ENCODE measurements around the gene EPC1.
"Not testable (repeated sequence)": the region's sequence is repeated elsewhere in the genome, so short reads cannot be mapped to it uniquely, and the experiment has no call there.

The EPC1 gene

DNA sequence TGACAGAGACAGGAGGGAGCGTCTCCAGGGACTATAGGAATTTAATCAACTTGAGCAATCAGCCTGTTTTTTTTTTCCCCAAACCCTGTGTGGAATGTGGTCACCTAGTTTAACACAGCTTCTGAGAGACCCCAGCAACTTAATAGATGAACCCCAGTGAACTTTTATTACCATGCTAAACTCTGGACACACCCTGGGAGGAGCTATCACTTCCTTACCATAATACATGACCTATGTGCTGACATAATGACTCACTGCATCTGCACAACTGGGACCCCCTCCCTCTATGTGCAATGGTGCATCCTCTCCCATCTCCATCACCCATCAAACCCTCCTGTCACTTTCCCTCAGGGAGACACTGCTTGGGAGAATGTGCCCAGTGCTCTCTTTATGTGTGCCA, 83.7 kb downstream of the EPC1 start:
- DNase-seq, result no peak
- TF ChIP-seq GATA1 (IDR thresholded peaks at IDR 0.05; ENCODE audit: low read depth, low read length), result no peak
- TF ChIP-seq POLR2A (IDR thresholded peaks at IDR 0.05; ENCODE audit: low read length), result no peak

DNA sequence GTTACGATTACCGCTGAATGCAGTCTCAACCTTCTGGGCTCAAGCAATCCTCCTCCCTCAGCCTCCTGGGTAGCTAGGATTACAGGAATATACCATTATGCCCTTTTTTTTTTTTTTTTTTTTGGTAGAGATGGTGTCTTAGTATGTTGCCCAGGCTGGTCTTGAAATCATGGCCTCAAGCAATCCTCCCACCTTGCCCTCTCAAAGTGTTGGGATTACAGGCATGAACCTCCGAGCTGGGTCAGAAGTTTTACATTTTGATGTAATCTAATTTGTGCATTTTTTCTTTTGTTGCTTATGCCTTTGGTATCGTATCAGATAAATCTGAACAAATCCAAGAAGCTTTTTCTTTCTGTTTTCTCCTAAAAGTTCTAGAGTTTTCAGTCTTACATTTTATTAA, 87.4 kb downstream of the EPC1 start:
- no peak for TF ChIP-seq GATA1 (IDR thresholded peaks at IDR 0.05; ENCODE audit: low read depth, low read length)
- no peak for TF ChIP-seq POLR2A (IDR thresholded peaks at IDR 0.05; ENCODE audit: low read length)
- no peak for DNase-seq

DNA sequence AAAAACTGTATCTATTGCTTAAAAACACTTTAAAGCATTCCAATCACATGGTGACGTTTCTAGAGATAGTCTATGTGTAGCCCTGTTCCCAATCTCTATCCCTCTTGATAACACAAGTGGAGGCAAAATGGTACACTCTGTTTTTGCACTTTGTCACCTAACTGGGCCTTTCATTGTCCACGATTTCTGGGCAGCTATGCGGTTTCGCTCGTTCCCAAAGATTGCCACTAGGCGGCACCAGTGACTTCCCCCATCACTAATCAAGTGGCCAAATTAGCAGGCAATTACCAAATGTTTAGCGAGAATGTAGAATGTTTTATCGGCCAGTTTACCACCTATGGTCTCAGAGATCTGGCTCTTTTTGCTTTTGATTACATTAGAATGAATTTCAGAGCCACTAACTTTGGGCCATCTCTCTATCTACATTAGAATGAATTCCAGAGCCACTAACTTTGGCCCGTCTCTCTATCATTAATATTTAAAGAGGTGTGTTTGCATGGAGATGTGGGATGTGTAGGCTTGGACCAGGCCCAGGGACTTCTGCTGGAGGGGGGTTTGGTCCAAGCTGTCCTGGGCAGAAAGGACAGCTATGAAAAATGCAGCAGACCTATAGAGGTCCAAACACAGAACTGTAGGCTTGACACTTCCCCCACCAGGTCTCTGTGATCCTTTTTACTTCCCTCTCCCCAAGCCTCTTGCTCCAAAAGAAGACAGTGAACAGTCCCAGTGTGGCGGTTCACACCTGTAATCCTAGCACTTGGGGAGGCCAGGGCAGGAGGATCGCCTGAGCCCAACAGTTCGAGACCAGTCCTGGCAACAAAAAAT, 90.1 kb downstream of the EPC1 start:
- no peak for TF ChIP-seq POLR2A (IDR thresholded peaks at IDR 0.05; ENCODE audit: low read length)
- TF ChIP-seq GATA1 (IDR thresholded peaks at IDR 0.05; ENCODE audit: low read depth, low read length), result no peak
- DNase-seq, result peak; percentile 76 to 87

DNA sequence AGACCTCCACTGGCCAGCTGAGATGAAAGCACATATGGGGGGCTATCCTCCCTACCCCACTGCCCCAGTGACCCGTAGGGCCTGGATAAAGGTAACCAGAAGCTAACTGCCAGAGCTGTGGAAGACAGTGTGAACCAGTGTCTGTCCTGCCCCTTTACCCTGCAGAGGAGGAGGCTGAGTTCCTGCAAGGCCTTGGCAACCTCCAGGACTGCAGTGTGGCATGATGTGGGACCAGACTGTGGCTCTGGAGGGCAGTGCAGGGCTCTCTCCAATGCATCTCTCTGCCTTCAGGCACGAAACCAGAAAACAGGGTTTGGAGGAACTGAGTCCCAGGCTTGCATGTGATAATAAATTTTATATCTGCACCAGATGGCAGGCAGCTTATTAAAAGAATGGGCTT, 93.1 kb downstream of the EPC1 start:
- DNase-seq, result no peak
- no peak for TF ChIP-seq GATA1 (IDR thresholded peaks at IDR 0.05; ENCODE audit: low read depth, low read length)
- no peak for TF ChIP-seq POLR2A (IDR thresholded peaks at IDR 0.05; ENCODE audit: low read length)

DNA sequence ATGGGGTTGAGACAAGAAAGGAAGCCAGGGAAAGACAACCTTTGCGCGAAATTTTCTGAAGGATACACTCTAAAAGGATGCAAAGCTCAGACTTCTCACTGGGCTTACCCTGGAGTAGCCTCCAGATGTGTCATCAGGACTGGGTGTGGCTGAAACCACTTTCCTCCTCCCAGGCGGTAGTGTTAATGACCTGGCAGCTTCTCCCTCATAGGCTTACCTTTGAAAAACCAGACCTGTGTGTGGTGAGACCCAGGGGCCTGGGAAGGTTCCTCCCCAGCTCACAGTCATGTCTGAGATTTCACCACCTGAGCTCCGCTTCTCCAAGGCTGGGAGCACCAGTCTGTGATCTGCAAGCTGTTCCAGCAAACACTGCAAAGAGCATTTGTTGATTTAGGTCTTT, 93.7 kb downstream of the EPC1 start:
- peak; percentile 21 to 58 for DNase-seq
- TF ChIP-seq GATA1 (IDR thresholded peaks at IDR 0.05; ENCODE audit: low read depth, low read length) (no peak), POLR2A (IDR thresholded peaks at IDR 0.05; ENCODE audit: low read length) (no peak)

DNA sequence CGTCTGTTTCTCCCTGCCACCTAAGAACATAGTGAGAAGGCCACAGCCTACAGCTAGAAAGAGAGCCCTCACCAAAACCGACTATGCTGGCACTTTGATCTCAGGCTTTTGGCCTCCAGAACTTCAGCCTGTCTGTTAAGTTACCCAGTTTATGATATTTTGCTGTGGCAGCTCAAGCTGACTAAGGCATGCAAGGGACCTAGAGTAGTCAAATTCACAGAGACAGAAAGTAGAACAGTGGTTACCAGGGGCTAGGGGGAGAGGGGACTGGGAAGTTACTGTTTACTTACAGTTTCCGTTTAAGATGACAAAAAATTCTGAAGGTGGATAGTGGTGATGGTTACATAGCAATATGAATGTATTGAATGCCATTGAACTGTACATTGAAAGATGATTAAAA, 96.5 kb downstream of the EPC1 start:
- DNase-seq, result not testable (repeated sequence)

DNA sequence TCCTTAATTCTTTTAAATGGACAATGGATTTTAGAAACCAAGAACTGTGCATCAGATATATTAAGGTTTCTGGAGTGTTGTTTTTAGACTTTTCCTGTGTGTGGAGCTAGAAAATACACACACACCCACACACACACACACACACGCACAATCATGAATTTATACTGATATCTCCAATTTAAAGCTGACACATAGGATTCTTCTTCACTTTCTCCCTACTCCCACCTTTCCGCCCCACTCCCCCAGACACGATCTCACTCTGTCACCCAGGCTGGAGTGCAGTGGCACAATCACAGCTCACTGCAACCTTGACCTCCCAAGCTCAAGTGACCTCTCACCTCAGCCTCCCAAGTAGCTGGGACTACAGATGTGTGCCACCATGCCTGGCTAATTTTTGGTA, 100.3 kb downstream of the EPC1 start:
- TF ChIP-seq POLR2A (IDR thresholded peaks at IDR 0.05; ENCODE audit: low read length) (no peak), GATA1 (IDR thresholded peaks at IDR 0.05; ENCODE audit: low read depth, low read length) (no peak)
- no peak for DNase-seq

DNA sequence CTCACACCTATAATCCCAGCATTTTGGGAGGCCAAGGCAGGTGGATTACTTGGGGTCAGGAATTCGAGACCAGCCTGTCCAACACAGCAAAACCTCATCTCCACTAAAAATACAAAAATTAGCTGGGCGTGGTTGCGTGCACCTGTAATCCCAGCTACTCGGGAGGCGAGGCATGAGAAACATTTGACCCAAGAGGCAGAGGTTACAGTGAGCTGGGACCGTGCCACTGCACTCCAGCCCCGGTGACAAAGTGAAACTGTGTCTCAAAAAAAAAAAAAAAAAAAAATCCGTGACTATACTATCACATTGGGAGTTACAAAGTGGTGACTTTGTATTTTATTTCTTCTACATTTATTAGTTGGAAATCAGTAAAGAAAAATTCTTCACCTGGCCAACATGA, 101.2 kb downstream of the EPC1 start:
- DNase-seq, result no peak
- TF ChIP-seq POLR2A (IDR thresholded peaks at IDR 0.05; ENCODE audit: low read length) (no peak), GATA1 (IDR thresholded peaks at IDR 0.05; ENCODE audit: low read depth, low read length) (no peak)

DNA sequence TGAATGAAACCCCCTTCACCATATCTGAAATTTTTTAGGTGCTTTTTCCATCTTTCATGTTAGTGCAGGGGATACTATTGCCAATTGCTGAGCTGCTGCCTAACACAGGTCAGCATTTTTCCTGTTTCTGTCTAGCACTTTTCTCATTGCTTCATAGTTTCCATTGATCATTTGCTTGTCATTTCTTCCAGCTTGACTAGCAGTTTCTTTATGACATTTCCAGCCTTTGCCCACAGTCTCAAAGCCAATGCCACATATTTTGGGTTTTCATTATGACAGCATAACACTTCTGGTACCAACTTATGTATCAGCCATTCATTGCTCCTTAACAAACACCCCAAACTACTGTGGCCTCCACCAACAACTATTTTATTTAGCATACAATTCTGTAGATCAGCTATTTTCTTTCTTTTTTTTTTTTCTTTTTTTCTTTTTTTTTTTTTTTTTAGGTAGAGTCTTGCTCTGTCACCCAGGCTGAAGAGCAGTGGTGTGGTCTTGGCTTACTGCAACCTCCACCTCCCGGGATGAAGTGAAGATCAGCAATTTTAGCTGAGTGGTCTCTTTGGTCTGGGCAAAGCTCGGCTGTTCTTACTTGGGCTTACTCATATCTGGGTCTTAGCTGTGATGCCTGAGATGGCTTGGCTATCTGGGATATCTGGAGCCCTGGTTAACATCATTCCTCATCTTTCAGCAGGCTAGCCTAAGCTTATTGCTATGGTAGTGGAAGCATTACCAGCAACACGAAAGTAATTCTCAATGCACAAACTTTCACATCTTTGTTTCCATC, 102.3 kb downstream of the EPC1 start:
- TF ChIP-seq GATA1 (IDR thresholded peaks at IDR 0.05; ENCODE audit: low read depth, low read length), result no peak
- TF ChIP-seq POLR2A (IDR thresholded peaks at IDR 0.05; ENCODE audit: low read length), result no peak
- DNase-seq, result no peak

DNA sequence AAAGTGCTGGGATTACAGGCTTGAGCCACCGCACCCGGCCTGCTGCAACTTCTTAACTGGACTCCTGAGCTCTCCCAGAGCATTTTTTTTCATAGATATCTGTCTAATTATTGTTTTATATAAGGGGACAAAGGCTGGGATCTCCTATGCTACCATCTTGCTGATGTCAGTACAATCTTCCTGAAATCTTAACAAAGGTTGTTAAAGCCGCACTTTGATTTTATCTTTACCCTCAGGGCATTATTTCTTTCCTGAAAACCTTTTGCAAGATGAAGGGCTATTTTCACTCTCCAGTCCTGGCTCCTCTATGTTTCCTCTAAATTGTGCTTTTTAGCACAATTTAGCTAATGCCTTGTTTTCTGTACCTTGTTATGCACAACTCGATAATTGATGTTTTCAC, 102.9 kb downstream of the EPC1 start:
- TF ChIP-seq GATA1 (IDR thresholded peaks at IDR 0.05; ENCODE audit: low read depth, low read length) (no peak), POLR2A (IDR thresholded peaks at IDR 0.05; ENCODE audit: low read length) (no peak)
- DNase-seq, result no peak

DNA sequence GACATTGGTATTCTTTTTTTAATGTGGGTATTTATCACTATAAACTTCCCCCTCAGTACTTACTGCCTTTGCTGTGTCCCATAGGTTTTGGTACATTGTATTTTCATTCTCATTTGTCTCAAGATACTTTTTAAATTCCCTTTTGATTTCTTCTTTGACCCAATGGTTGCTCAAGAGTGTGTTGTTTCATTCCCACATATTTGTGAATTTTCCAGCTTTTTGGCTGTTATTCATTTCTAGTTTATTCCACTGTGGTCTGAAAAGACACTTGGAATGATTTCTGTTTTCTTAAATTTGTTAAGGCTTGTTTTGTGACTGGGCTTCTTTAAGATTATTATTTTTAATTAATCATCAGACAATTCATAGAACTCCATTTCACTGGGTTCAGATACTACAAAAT, 105.0 kb downstream of the EPC1 start:
- no peak for DNase-seq
- TF ChIP-seq GATA1 (IDR thresholded peaks at IDR 0.05; ENCODE audit: low read depth, low read length), result no peak
- no peak for TF ChIP-seq POLR2A (IDR thresholded peaks at IDR 0.05; ENCODE audit: low read length)

DNA sequence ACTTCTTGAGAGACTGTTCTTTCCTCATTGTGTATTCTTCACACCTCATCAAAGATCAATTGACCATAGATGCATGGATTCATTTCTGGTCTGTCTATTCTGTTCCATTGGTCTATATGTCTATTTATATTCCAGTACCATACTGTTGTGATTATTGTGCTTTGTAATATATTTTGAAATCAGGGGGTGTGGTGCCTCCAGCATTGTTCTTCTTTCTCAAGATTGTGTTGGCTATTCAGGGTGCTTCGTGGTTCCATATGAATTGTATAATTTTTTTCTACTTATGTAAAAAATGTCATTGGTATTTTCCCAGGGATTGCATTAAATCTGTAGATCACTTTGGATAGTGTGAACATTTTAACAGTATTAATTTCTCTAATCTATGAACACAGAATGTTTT, 106.5 kb downstream of the EPC1 start:
- no peak for TF ChIP-seq GATA1 (IDR thresholded peaks at IDR 0.05; ENCODE audit: low read depth, low read length)
- TF ChIP-seq POLR2A (IDR thresholded peaks at IDR 0.05; ENCODE audit: low read length), result no peak
- DNase-seq, result no peak

DNA sequence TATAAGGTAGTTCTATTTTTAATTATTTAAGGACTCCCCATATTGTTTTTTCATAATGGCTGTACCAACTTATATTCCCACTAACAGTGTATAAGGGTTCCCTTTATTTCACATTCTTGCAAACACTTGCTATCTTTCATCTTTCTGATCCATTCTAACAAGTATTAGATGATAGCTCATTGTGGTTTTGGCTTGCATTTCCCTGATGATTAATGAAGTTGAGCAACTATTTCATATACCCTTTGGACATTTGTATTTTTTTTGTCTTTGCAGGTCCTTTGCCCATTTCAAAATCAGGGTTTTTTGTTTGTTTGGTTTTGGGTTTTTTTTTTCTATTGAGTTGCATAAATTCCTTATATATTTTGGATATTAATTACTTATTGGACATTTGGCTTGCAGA, 107.2 kb downstream of the EPC1 start:
- TF ChIP-seq POLR2A (IDR thresholded peaks at IDR 0.05; ENCODE audit: low read length) (no peak), GATA1 (IDR thresholded peaks at IDR 0.05; ENCODE audit: low read depth, low read length) (no peak)
- no peak for DNase-seq

DNA sequence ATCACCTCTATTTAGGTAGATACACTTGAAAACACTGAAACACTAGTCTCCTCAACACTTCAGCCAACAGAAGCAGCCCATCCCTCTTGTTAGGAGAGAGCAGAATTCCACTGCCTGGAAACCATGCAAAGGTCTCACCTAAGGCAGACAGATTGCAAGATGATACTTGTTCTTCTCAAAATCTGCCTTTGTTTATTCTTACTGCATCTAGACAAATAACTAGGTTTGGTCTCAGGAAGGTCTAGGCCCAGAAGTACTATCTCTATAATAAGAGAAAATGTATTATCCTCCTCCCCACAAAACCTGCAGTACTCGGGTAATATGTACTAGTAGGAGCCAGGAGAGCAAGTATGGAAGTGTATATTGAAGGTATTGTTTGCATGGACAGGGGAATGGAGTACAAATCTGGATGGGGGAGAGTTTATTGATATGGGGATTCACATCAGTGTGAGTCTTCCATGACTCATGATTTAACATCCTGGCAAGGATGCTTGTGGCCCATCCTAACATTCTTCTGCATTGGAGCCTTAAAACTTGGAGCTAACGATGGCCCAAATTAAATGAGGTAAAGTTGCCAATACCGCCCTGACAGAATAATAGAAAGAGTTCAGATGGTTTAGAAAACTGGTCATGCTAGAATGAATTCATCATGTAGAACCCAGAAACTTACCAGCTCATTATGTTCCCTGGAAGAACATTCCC, 109.2 kb downstream of the EPC1 start:
- DNase-seq, result no peak
- no peak for TF ChIP-seq POLR2A (IDR thresholded peaks at IDR 0.05; ENCODE audit: low read length)
- TF ChIP-seq GATA1 (IDR thresholded peaks at IDR 0.05; ENCODE audit: low read depth, low read length), result no peak
